Heart left ventricle (tissue), 13 donors: ENCODE data around the gene PABPC1L.

Experiments used
- POLR2A ChIP-seq, 2 donors: fragments of 450-650 bp; IDR thresholded peaks; one replicate each; pipeline ENCODE4 v1.6.1; 2017; ENCODE audit warnings: antibody characterized with exemption in 2 of 2, mild to moderate bottlenecking in 2 of 2, moderate library complexity in 2 of 2
- TF ChIP-seq, protein P1 (sequence below), 12 donors: fragments of 200-600 bp; sonication (generic) in 4 of 12; IDR thresholded peaks; one replicate each; pipeline versions ENCODE4 v1.5.0 to v1.8.0; 2018 to 2022; ENCODE audit warnings: antibody characterized with exemption in 12 of 12, mild to moderate bottlenecking in 5 of 12
- donor health status: ischemic (EF 13 %, LVEDD 7.1; RV severe dilation, severe dysfunction).
- donor health status: DM: no; HTN: yes; CAD: no.
- donor health status: DM: no; HTN: no; CAD: no.
- donor health status: ischemic (EF 25% LVEDD 6.9; RV normal size, moderate dysfunction).
- donor health status: ischemic (EF 25% LVEDD 5.7; RV mildly dilated, moderate dysfunction).
- donor health status: ischemic (EF 35%, LVEDD 5.7; RV mildly dilated, moderate dysfunction).
- donor health status: nonischemic (EF 11% LVEDD 7.7; RV severe dilation, severe dysfunction).
- donor health status: DM: yes; HTN: yes; CAD: no.
- donor health status: PGD.
- donor health status: ischemic (EF 29% LVEDD 5.4; RV normal size, mild dysfunction).
- donor health status: nonischemic (EF 23%, LVEDD 6.1; RV moderate dilation, normal function).

DNA sequence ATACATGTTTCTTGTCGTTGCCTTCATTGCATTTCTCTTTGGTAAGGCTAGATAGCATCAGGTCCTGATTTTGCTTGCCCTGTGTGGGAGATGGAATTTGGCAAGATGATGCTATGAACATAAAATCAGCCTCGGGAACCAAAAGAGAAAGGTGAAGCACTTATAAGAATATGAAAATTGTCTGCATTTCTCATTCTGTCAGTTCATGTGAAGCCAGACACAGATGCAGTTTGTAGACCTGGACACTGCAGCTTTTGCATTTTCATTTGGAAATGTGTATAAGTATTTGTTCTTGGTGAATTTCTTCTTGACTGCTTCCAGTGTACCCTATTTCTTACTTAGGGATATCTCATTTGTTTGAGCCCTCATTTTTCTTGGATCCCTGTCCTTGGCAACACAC is 23.0 kb upstream of the PABPC1L start:
- TF ChIP-seq, protein P1, sequence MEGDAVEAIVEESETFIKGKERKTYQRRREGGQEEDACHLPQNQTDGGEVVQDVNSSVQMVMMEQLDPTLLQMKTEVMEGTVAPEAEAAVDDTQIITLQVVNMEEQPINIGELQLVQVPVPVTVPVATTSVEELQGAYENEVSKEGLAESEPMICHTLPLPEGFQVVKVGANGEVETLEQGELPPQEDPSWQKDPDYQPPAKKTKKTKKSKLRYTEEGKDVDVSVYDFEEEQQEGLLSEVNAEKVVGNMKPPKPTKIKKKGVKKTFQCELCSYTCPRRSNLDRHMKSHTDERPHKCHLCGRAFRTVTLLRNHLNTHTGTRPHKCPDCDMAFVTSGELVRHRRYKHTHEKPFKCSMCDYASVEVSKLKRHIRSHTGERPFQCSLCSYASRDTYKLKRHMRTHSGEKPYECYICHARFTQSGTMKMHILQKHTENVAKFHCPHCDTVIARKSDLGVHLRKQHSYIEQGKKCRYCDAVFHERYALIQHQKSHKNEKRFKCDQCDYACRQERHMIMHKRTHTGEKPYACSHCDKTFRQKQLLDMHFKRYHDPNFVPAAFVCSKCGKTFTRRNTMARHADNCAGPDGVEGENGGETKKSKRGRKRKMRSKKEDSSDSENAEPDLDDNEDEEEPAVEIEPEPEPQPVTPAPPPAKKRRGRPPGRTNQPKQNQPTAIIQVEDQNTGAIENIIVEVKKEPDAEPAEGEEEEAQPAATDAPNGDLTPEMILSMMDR (IDR thresholded peaks at IDR 0.05), result no peak
- no peak for TF ChIP-seq POLR2A (IDR thresholded peaks at IDR 0.05)
